Kidney glomerular epithelial cell (primary cell): ENCODE results near the gene CDH11.

Source experiments
- DNase-seq: peaks from one replicate; lab custom pipeline; 2025; lab: John Stamatoyannopoulos, UW

Gene CDH11

DNA sequence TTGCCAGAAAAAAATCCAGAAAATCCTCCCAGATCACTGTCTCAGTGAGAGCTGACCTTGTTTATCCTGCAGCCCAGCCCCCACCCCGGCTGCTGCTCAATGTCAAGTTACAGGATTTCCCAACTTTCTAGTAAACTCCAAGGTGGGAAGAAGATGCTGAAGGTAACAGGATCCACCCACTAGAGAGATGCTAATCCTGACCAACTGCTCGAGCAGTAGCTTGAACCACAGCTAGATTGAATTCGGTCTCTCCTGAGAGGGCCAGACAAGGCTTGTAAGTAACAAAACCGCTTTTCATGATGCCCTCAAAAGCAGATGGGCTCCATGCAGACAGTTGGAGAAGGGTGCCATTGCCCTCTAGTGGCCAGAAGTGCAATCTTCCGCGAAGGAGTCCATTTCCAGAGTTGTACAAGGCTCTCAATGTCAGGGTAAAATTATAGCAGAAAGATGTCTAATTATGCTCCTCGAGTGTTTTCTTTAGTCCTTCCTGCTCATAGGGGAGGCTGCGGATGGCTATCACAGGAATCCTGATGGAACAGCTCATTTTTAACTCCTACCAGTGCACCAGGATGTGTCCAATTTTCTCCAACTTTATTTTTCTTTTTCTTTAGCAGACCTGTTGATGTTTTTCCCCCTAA lies 3.9 kb downstream of the CDH11 start:
- peak; percentile 90 for DNase-seq

DNA sequence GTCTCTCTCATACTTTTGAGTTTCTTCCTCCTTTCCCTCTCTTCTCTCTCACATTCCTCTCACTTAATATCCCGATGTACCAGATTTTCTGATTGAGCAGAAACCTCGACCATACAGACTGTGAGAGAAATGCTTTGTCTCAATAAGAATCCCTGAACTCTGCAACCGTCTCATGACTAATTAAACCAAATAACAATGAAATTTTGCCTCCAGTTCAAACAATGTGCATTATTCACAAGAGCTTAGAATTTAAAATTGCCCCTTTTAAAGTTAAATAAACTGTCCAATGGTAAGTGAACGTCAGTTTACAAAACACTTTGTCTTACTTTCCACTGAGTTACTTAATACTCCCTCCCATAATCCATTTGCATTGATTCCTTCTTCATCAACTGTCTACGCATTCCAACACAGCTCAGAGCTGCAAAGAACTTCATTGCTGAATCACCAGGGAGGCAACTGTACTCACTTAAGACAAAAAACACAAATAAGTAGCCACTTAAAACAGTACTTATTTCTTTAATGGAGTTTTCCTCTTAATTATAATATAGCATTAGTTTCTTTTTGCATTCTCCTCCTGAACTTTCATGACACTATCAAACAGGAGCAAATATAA lies 4.9 kb downstream of the CDH11 start:
- DNase-seq: peak; percentile 7

DNA sequence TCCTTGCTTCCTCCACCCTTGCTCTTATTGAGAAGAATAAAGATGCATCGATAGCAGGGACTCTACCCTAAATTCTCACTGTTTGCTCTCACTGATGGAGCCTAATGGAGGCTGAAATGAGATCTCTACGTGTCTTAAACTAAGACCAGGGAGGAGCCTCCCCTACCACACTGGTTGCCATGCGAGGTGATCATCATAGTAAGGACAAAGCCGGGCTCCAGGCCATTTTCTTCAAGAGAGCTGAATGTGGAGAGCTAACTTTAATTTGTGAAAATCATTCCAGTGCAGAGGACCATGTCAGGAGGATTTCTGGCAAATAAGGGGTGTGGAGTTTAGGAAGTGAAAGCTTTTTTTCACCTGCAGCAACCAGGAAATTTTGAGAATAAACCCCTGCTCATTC lies 5.6 kb downstream of the CDH11 start:
- no peak for DNase-seq

DNA sequence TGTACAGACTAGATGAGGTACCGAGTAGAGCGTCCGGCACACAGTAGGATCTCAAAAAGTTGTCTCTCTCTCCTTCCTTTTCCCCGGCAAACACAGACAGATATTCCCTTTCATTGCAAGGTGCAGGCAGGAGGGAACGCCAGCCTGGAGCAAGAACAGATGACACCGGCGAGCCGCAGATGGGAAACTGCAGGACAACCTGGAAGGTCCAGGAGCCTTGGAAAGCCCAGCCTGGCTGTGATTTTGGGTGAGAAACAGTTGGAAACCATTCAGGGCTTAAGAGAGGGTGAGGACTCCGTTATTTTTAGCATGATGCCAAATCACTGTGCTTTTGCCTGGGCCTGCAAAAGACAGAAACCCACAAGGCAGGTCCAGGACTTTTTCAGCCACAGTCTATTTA lies 7.3 kb downstream of the CDH11 start:
- DNase-seq: no peak

DNA sequence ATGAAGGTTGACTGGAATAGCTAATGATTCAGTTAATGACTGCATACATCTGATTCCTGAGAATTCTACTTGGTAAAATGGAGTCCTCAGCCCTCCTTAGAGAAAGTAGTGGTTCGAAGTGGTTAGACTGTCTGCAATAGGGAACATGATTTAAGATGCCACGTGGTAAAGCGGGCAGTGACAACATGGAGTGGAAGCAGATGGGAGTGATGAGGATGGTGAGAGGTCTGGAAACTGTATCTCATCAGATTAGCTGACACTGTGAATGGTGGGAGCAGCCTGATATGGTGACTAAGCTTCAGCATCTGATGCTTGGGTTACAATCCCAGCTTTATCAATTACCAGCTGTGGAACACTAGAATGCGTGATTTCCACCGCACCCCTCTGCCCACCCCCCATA lies 8.4 kb downstream of the CDH11 start:
- DNase-seq: no peak

DNA sequence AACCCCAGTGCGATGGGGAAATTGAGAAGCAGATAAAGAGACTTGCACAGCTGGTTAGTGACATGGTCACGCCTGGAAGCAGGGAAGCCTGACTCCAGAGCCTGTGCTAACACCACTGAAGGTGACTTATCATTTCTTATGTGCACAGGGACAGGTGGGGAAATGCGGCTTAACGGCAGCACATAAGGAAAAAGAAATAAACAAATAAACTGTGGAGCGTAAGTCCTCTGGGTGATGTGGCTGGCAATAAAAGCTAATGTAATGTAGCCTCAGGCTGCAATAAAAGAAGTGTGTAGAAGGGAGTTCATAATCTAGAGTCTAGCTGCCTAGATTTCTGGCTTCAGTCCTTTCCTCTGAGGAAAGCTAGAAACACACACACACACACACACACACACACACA lies 10.6 kb downstream of the CDH11 start:
- no peak for DNase-seq

DNA sequence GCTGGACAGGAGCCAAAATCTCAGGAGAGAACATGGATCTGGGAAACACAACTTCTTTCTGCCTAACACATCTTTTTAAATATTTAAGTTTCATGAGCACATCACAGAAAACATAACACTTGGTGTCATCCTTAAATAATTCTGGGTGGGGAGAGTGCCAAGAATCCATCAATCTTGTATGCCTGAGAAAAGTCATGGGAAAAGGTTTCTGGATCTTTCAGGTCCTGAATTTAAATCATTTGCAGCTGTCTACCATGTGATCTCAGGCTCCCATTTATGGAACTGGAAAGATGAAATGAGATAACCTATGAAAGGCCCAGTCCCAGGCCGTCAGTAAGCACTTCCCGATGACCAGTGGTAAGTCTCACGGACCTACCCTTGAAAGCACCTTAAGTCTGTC lies 15.1 kb downstream of the CDH11 start:
- no peak for DNase-seq

DNA sequence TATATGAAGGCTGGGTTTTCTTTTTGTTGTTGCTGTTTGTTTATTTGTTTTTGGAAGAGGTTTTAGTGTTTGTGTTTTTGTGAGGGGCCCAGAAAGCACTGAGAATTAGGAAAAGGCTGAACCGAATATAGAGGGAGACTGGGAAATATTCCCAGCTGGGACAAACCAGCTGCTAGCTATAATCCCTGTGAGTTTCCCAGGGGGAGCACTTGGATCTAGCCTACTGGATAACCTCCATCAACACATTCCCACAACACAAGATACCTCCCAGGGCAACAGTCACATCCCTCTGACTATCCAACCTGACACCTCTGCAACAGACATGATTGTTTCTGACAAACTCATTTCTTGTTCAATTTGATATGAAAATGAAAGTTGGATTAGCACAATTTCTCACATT lies 16.7 kb downstream of the CDH11 start:
- DNase-seq: no peak

DNA sequence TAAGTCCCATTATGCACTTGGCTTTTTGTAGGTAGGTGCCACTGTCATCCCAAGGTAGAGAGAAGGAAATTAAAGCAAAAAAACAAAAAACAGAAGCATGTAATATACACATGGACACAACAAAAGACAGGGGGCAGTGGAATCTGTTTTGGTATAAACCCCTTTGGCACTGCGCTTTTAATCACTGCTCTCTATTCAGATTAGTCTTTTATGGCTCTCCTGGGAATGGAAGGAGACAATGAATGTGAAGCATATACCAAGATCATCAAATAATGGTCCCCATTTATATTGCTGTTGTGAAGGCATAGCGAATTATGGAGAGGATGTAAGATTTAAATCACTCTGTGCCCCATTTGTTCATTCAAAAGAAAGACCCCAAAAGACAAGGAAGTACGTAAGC lies 17.4 kb downstream of the CDH11 start:
- no peak for DNase-seq

DNA sequence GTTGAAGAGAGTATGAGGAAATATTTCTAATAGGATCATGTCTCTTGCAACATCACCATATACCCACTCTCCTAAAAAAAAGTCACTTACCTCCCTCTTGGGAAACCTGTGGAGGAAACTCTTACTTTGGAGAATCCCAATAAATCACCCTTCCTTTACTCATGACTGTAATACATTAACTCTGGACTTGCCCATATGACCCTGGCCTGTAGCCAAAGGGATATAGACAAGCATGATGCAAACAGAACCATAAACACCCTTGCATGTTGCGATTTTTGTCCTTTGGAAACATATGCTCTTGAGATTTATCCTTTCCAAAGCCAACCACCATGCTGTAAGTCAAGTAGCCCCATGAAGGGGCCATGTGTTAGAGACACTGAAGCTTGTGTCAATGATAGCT lies 19.5 kb downstream of the CDH11 start:
- no peak for DNase-seq

DNA sequence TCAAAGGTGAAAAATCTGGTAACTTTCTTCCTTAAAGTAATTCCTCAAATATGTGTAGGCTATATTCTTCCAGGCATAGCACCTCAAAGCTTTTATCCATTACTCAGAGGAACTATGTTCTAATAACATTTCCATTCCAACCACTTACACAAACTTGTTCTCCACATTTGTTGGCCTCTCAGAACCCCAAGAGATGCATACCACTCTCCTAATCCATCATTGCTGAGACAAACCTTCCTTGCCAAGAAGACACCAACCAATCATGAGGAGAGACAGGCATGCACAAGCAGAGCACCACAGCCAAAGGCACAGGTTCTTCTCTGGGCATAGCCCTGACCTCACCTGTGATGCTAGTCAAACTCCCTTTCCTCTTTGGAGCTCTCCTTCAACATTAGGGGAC lies 20.9 kb downstream of the CDH11 start:
- DNase-seq: no peak

DNA sequence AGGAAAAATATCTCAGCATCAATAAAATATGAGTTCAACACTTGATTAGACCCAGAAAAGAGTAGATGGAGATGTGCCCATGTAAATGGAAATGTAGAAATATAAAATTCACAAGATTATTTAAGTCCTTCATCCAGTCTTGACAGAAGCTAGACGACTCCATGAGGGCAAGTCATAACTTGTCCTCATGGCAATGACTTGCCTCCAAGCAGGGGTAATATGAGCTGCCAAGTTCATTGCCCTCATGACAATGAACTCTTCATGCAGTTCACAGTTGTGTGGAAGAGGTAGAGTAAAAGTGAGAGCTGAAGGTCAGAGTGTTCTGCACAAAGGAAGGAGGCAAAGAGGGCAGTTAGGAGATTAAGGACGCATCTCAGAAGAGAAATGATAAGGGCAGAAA lies 22.3 kb downstream of the CDH11 start:
- DNase-seq: no peak

DNA sequence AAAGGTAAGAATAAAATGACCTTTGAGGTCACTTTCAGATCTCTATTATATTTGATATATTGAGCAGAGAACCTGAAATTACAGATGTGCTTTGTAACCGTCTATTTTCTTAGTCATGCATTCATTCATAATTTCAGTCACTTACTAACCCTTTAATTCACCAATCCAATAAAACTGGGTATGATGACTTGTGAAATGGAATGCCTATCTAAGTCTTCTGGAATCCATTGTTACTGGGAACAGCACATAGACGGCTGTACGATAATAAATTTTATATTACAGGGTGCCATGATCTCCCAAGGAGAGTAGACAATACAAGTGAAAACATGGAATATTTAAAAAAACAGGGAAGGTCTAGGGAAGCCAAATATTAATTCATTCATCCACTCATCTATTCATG lies 22.9 kb downstream of the CDH11 start:
- no peak for DNase-seq

DNA sequence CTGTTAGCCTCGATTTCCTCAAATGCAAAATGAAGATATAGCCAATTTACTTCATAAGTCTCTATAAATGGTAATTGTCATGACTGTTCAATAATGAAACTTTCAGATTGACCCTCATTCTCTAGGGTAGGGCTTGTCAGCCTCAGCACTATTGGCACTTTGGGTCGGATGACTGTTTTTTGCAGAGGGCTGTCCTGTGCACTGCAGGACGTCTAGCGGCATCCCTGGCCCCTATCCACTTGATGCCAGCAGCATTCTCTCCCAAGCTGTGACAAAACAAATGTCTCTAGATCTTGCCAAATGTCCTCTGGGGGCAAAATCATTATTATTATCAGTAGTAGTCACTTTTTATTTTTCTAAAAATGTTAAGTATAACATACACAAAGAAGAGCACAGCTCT lies 24.6 kb downstream of the CDH11 start:
- DNase-seq: no peak

DNA sequence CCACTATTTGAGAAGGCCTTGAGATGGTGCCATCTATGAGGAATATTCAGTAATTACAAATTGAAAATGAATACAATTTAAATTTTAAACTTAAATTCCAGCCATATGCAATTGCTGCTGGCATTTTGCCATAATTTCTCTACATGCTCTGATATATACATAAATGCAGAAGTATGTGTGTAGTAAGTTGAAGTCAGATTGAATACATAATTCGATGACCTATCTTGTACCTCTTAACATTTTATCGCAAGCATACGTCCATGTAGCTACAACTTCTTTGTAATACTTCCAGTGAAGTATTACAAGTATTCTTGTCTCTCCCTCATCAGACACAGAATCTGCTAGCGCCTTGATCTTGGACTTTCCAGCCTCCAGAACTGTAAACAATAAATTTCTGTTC lies 26.0 kb downstream of the CDH11 start:
- DNase-seq: no peak

DNA sequence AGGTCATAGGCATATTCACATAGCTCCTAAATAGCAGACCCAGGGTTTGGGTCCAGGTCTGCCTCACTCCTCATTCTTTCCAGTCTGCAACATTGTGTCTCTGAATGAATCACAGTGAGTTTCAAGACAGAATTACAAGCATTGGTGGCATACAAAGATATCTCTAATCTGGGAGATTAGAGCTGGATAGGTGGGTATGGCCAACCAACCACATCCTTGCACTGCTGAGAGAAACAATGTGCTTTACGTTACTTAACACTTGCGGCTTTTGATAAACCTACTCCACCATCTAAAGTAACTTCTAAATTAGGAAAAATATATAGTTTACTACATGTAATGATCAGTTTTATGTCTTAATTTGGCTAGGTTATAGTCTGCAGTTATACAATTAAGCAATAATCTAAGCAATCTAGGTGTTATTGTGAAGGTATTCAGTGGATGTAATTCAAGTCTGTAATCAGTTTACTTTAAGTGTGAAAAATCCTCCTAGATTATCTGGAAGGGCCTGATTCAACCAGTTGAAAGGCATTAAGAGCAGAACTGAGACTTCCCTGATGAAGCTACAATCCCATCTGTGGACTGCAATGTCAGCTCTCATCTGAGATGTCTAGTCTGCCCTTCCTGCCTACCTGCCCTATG lies 26.7 kb downstream of the CDH11 start:
- no peak for DNase-seq

DNA sequence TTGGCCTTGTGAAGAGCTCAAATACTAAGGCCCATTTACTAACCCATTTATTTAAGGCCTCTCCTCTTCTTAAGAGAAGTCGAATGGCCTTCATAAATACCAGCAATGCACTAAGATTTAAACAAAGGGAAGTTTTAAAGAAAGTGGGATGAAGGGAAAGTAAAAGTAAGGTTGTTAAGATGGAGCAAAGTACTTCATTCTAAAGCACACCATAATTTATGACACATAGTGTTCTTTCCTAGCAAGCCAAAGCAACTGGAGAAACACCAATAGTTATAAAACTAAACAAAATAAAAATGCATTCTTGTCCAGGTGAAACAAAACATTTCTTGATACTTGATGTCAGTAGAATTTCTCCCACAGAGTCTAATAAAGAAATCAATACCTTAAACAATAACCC lies 27.9 kb downstream of the CDH11 start:
- no peak for DNase-seq

DNA sequence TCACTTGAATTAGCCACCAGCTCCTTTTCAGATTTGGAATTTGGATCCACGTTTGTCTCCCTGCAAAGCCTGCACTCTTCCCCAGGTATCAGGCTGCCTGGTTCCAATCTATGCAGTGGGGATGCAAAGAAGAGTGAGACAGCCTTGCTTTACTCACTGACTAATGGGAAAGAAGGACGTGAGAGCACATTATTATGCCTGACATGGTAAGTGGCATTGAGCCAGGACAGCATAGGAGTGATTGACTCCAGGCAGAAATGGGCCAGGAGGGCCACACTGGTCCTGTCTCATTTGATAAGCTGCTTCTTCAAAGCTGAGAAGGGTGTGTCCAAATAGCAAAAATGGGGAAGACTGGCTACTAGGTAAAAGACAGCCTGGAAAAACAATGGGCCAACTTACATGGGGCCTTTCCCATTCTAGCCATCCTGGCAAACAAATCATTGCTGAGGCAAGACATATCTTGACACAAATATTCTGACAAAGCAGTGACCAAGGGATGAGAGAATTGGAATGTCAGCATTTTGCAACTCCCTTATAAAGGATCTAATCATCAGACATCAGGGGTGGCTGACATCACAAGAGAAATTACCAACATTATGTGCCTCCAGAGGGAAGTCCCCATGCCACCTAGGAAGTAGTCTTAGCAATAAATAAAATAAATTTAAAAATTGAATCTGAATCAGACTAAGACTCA lies 38.6 kb downstream of the CDH11 start:
- no peak for DNase-seq

DNA sequence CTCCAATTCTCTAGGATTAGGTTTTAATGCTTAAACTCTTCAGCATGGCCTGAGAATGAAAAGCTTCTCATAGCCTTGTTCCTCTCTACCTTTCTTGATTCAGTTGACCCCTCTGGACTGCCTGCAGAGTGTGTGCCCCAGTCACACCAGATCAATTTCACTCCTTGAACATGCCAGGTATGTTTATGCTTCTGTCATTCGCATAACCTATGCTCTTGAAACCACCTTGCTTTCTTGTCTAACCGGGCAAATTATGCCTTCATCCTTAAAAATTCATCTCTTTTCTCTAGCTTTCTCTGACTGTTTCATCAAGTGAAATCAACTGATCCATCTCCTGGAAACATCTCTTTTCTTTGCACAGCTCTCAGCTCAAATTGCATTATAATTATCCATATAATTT lies 42.3 kb downstream of the CDH11 start:
- no peak for DNase-seq

DNA sequence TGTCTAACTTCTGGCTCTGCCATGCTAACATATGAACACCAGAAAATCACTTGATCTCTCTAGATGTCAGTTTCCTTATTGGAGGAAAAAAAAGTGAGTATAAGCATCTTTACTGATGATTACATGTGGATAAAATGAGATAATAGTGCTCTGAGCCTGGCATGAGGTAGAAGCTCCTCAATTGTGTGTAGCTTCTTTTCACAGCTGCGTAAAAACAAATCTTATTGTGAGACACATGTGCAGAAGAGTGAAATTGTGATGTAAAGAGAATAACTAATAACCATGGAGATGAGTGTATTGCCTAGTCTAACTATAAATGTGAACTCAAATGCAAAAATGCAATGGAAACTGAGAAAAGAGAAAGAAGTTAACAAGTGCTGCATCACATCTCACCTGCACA lies 44.7 kb downstream of the CDH11 start:
- DNase-seq: no peak

DNA sequence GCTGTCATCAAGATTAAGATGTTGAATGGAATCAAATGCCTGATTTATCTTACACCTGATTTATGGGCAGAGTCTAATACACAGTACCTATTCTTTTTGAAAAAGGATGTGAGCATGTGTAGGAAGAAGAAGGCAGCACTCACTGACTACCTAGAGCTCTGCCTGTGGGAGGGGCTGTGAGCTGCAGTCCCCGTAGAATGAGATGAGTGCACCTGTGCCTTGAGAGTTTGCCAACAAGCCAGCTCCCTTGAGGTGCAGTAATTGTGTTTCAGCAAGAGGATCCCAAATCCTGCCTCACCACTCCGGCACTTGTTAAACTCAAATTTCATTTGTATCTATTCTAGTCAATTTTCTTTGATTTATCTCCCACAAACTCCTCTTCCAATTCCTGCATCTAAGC lies 46.0 kb downstream of the CDH11 start:
- DNase-seq: no peak

DNA sequence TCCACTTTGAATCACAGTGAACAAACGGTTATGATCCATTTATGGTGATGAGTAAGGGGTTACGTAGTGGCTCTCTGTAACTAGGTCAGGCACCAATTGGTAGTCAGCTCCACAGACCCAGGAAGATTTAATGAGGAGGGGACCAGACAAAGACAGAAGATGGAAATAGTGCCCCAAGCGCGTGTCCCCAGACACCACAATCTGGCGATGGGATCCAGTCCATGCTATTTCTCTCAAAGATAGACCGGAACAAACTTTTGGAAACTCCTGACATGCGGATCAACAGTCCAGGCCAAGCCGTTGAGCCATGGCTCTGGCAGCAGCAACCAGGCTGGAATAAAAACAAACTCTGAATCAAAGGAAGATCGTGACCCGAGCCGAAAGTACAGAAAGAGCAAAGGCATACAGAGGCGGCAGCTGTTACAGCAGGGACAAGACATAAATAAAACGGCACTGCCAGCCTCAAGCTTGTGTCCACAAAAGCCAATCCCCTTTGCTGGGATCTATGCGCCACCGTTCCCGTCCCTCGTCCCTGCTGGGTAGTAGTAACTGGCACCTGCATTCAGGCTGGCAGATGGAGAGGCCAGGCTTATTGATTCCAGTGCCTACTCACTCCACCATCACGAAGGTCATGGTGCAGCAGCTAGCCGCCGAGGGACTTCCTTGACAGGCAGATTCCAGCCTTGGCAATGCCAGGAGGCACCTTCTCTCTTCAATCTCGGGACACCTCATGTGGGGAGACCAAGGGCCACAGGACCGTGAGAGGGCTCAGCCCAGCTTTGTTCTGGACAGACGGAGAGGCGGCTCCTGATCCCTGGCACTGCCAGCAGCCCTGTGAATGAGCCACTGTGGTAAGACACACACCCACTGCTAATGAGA lies 50.2 kb downstream of the CDH11 start:
- no peak for DNase-seq
